NCI-H2171 (cell line): ENCODE data around the gene ACBD7.

Source experiments
- DNase-seq: peaks from one replicate; lab custom pipeline; 2025; lab: John Stamatoyannopoulos, UW

The ACBD7 gene

DNA sequence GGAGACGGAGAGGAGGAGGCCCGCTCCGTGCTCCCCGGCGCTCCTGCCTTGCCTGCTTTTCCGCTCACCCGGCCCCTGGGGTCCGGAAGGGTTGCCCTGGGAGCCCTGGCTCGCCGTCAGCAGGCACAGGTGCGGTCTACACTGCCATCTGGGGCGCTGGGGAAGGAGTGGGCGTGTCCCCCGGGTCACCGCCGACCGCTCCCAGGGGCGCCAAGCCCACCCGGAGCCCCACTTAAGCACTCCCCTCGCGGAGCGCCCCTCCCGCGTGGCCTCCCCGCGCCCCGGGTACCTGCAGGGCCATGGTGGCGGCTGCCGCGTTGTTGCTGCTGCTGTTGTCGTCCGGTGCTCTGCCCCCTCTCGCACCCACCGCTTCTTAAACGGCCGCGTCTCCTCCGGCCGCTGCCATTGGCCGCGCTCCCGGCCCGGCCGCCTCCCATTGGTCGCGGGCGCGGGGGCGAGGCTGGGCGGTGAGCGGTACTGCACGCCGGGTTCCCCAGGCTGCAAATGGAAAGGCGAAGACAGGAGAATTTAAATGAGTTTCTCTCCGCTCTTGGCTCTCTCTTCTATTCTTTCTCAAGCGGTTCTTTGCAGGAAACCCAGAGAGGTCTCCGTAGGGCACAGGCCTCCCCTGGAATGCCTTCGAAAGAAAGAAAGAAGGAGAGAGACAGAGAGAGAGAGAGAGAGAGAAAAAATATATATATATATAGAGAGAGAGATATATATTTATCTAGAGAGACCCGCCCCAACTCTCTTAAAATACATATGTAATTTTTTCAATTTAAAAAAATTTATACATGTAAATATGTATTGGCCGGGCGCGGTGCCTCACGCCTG, at the start of gene ACBD7:
Gene ACBD7, minus strand, starts transcription at position 349 of the 834 bp plus-strand sequence. Its CDS starts 48 bp downstream, at position 301.
- peak; percentile 76 for DNase-seq

DNA sequence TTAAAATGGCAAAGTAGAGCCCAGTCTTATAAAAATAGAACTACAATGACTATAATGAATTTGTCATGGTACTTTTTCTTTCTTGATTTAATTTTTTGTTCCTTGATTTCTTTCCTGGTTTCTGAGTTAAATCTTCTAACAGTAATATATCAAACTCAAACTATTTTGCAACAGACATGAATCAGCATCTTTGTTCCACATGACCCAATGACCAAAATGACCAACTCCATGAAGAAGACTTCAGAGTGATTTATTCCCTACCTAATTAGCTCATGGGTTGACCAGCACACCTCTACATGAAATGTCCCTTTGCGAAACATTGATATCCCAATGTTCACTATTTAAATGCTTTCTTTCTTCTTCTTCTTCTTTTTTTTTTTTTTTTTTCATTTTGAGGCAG, 49.1 kb upstream of the ACBD7 start:
- DNase-seq: no peak

DNA sequence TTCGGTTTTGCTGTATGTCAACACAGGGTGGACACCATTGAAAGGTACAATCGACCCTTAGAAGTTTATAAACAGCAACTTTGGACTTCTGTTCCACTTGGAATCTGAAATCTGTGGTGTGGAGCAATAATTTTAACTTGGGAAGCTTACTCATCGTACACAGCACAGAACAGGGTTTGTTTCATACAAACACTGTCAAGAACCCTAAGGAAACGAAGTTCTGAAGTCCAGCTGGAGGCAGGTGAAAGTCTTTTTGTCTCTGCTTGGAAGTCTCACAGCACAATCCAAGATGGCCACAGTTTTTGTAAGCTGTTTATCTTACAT, 48.4 kb upstream of the ACBD7 start:
- DNase-seq: no peak

DNA sequence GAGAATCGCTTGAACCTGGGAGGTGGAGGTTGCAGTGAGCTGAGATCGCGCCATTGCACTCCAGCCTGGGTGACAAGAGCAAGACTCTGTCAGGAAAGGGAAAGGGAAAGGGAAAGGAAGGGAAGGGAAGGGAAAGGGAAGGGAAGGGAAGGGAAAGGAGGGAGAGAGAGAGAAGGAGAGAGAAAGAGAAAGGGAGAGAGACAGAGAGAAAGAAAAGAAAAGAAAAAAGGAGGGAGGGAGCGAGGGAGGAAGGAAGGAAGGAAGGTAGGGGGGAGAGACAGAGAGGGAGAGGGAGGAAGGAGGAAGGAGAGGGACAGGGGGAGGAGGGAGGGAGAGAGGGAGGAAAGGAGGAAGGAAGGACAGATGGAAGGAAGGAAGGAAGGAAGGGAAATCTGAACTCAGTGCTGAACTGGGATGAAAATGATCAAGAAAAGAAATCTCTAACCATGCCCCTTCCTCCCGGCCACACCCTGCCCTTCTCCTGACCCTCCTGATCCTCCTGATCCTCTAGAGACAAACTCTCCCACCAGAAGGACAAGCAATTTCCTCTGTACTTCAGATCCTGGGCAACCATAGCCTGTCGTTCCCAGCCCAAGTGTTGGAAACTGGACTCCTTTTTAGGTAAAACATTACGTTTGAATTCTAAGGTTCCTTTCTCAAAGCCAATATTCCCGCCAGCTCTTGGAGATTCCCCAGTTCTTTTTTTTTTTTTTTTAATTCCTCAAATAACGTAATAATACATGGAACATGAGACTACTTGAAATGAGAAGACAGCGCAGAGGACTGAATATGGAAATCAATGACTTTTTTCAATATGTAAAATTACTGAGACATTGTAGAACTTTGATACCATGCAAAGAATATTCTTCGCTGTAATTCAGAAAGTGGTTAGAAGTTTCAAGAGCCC, 47.8 kb upstream of the ACBD7 start:
- no peak for DNase-seq

DNA sequence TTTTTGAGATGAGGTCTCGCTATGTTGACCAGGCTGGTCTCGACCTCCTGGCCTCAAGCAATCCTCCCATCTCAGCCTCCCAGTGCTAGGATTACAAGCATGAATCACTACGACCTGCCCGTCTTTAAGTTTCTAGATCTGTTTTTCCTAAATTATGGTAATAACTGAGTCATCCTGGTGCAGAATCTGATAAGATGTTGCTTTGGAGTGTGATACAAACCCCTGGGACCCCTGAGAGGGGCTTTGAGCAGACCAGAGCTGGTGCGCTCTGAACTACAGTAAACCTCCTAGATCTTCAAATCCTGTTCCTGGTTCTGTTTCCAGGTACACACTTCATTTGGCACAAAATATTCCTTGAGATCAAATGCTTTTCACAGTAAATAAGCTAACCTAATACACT, 42.8 kb upstream of the ACBD7 start:
- no peak for DNase-seq

DNA sequence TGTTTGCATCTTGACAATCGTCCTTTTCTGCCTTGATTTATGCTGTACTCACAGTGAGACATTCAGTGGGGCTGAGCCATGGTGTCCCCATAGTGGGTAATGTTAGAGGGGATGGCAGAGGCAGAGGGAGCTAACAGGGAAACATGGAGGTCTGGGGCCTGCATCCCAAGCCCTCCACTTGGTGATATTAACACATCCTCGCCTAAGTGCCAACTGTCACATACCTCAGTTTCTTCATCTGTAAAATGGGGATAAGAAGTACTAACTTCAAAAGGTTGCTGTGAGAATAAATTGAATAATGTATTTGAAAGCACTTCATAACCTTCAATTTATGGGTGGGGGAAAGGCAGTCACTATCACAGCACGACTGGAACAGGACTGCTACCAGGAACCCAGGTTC, 36.3 kb upstream of the ACBD7 start:
- no peak for DNase-seq

DNA sequence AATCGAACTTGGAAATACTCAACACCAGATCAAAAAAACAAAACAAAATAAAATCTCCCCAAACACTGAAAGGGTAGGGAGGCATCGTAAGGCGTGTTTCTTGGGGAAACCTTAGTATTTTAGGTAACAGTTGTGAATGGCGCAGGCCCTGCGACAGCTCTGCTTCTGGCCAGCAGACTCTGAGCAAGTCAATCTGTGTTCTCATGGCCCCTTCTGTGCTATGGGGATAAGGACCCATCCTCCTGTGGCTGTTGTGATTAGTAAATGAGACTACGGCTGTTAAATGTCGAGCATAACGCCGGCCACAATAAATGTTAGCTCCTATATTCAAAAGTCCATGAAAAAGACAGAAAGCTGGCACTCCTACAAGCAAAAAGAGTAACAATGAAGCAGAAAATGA, 35.6 kb upstream of the ACBD7 start:
- DNase-seq: no peak

DNA sequence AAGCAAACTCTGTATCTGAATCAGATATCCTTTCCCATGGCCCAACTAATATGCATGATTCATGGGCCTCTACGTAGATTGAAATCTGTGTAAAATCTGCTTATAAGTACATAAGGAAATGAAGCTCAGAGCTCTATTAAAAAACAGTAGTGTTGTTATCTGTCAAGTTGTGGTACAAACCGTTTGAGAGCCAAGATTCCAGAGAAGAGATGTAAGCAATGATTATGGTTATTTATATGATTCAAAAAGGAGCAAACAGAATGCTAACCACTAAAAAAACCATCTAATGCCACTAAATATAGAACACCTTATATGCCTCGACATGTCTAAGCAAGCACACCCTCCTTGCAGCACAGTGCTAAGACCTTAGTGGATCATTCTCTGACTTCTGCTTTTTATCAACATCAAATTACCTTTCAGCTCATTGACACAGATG, 35.2 kb upstream of the ACBD7 start:
- no peak for DNase-seq

DNA sequence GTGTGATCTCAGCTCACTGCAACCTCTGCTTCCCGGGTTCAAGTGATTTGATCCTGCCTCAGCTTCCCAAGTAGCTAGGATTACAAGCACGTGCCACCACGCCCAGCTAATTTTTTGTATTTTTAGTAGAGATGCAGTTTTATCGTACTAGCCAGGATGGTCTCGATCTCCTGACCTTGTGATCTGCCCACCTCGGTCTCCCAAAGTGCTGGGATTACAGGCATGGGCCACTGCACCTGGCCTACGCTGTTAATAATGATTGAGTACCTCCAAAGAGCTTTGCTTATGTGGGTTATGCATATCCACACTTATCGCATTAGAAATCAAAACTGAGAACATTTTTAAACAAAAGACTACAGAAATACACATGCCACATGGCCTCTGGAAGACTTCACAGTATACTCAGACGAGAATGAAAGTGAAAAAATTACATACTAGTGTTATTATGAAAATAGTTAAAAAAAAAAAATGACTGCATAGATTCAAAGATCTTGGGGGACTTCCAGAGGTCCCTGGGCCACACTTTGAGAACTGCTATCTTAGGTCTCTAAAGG, 34.0 kb upstream of the ACBD7 start:
- DNase-seq: no peak

DNA sequence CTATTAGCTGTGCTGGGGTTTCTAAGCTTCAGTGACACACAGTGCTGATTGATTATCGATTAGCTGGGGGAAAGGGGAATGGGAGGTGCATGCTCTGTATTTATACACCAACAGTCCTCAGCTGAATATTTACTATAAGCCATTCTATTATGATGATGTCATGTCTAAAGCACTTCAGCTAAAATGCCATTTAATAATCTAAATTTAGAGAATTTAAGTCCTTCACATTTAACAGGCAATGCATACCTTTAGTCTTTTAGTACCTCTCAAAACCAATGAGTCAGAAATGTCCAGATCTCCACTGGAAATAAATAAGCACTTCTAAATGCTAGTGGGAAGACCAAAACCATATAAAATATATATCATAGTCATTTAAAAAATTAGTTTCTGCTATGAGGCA, 33.1 kb upstream of the ACBD7 start:
- no peak for DNase-seq

DNA sequence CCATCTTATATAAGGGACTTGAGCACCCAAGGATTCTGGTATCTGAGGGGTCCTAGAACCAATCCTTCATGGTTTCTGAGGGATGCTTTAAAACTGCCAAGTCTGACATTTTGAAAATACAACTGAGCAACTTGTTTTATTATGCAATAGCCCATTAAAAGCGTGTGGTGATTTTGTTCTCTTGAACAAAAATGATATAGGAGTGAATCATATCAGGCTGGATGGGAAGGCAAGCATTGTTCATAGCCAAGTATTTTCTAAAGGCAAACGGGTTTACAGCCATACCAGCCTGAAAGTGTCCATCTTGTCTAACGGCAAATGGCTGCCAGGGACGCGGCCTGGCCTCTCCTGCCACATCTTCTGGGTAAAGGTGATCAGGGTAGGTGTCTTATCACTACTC, 31.9 kb upstream of the ACBD7 start:
- no peak for DNase-seq

DNA sequence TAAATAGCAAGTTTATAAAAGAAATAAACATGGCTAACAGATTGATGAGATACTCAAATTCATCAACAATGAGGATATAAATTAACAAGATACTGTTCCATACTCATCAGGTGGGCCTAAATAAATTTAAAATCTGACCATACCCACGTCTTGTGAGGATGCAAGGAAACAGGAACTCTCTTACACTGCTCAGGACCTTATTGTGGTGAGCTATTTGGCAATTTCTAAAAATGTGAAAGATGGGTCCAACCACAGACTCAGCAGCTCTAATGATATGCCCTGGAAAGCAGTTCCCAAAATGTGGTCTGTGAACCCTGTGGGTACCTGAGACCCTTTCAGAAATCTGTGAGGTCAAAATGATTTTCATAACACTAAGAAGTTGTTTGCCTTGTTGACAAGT, 30.0 kb upstream of the ACBD7 start:
- DNase-seq: no peak

DNA sequence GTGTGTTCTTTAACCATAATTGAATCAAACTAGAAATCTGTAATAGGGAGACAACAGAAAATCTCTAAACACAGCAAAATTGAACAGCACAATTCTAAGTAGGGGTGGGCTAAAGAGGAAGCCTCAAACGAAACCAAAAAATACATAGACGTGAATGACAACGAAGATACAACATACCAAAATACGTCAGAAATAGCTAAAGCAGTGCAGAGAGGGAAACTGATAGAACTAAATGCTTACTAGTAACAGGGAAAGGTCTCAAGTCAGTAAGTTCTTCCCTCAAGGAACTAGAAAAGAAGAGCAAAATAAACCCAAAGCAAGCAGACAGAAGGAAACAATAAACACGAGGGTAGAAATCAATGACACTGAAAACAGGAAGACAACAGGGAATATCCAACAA, 27.6 kb upstream of the ACBD7 start:
- DNase-seq: no peak

DNA sequence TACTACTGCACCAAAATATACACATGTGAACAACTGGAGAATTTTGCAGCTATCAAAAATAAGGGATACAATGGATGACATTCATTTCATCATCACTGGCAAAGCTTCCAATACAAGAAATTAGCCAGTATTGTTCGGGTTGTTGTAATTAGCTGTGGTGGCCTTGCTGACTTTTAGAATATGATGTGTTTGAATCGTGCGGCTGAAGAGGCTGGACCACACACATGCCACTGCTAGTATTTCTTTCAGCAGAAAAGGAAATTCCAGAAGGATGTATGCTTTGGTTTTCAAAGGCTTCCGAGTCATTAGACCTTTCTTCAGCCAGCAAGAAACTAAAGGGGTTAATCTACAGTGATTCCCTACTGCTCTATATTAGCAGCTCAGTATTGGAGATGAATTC, 25.2 kb upstream of the ACBD7 start:
- DNase-seq: no peak

DNA sequence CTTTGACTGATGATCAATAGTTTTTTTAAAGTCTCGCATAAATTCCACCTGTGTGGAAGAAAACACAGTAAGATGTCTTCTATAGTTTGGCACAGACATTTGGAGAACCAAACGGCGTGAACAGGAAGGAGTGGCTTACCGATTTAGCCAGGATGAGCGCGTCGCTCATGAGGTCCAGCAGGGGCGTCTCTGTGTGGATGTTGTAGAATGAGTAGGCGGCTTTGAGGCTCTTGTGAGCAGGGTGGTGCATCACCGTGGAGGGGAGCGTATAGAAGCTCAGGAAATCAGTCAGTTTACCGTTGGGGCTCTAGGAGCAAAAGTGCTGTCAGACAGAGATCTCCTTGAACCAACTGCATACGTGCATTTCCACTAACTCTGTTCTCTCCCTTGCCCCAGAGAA, 24.1 kb upstream of the ACBD7 start:
- no peak for DNase-seq

DNA sequence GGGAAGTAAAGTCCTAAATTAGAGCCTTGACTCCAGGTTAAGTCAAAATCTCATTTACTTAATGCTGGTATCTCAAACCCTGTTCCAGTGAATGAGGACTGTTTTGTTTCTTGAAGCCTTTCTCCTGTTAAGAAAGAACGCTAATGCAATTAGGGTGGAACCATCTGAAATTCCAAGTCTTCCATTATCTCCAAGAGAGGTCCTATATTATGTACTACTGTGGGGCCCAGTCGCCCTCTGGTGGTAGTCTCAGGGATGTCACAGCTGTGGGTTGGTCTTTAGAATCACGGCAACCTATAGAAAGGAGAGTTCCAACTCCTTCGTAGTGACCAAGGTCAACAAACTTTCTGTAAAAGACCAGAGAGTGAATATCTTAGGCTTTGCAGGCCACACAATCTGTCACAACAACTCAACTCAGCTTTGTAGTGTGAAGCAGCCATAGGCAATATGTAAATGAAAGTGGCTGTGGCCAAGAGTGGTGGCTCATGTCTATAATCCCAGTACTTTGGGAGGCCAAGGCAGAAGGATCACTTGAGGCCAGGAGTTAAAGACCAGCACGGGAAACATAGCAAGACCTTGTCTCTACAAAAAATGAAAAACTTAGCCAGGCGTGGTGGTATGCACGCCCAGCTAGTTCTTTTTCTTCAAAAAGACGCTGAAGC, 17.9 kb upstream of the ACBD7 start:
- peak; percentile 2 for DNase-seq

DNA sequence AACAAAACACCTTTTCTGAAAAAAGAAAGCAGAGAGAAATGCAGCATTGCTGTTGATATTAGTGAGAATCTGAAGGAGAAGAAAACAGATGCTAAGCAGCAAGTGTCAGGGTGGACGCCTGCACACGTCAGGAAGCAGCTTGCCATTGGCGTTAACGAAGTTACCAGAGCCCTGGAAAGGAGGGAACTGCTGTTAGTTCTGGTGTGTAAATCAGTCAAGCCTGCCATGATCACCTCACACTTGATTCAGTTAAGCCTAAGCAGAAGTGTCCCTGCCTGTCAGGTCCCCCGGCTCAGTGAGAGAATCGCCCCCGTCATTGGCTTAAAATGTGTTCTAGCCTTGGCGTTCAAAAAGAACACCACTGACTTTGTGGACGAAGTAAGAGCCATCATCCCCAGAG, 14.9 kb upstream of the ACBD7 start:
- DNase-seq: no peak

DNA sequence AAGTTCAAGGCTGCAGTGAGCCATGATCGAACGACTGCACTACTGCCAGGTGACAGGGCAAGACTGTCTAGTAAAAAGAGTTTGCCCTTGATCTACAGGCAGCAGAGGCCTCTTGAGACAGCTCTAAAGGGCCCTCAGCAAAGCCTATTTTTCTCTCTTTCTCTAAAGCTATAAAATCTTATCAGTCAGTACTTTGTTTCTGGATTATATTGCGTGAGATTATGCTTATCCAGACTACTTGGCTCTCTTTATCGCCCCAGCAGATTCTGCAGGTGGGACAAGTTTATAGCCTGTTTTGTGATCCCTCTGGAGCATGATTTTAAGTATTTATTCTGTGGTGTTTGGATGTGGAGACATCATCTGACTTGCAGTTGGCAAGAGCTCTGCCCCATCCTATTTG, 11.3 kb upstream of the ACBD7 start:
- DNase-seq: no peak

DNA sequence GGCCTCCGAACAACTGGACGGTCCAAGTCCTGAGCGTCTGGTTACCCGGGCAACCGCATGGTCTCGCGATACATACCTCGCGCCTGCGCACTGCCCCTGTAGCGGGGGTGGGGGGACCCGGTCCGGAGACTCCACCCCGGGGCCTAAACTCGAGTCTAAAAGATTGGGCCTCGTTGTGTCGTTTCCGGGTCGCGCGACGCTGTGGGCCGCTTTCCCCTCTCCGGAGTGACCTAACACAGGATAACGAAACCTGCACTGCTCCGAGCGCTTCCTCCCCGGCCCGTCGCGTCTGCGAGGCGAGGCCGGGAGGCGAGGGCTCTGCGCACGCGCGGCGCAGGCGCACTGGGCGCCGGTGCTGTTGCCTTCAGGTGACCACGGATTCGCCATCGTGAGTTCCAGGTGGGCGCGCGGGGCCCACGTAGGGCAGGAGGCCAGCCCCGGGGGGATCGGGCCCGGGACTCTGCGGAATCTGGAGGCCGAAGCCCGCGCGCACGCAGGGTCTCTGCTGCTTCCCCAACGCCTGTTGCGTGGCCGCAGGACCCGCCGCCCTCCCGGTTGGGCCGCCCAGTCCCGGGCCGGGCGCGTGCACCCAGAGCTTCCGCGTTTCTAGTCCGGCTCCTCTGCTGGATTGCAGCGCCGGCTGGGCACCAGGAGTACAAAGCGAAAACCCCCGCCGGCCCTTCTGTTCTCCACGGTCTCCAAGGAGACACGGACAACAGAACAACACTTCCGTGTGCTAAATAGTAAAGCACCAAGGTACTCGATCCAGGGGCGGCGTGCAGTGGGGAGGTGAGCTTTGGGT, 8.6 kb upstream of the ACBD7 start, which contains the start of gene RPP38:
Gene RPP38, plus strand, starts transcription at position 345 of the 802 bp plus-strand sequence. CDS start 5,960 bp downstream, outside the sequence.
- peak; percentile 68 for DNase-seq

DNA sequence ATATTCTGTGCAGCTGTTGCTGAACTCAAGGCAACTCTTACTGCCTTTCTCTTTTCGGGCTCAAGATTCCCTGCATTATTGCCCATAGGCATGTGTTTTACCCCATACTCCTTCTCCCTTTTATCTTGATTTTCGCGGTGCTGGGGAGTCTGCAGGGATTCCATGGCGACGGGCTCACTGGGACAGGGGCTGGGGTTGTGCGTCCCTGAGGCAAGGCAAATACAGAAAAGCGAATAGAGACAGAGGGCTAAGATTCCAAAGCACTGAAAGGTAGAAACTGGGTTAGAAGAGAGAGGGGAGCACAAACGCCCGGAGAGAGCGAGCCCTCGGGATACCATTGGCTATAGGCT, 8.1 kb upstream of the ACBD7 start:
- DNase-seq: no peak

DNA sequence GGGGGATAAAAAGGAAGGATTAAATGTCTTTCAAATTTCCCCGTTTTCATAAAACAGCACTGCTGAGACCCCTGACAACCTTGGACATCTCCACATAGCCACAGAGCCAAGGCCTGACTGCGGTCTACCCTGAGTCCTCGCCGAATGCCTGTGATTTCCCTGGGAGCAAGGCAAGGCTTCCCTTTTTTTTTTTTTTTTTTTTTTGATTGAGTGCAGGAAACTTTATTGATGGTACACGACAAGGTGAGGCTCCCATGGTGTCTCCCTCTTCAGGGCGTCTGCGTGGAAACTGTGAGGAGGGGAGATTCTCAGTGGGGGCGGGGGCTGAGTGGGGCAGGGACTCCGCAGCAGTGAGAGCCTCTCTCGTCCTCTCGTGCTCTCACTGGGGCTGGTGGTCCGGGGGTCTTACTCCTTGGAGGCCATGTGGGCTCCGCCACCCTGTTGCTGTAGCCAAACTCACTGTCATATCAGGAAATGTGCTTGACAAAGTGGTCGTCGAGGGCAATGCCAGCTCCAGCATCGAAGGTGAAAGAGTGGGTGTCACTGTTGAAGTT, 4.4 kb upstream of the ACBD7 start:
- DNase-seq: no peak
